IPS-20b (cell line): ENCODE data around the gene MAP3K7CL.

Experiments
- H3K27ac ChIP-seq: one replicate; pipeline ENCODE4 v1.5.1; 2013; ENCODE audit warnings: low read length
- H3K27me3 ChIP-seq: 2 replicates; pipeline ENCODE4 v1.6.1; 2013; ENCODE audit warnings: mild to moderate bottlenecking, low read length, inconsistent platforms; ENCODE audit not compliant: insufficient read depth
- H3K36me3 ChIP-seq: 2 replicates; pipeline ENCODE4 v1.6.1; 2013; ENCODE audit warnings: low read depth, mild to moderate bottlenecking, inconsistent platforms, low read length, moderate library complexity; ENCODE audit not compliant: insufficient read depth
- H3K4me1 ChIP-seq: 2 replicates; pipeline ENCODE4 v1.6.1; 2013; ENCODE audit warnings: mild to moderate bottlenecking, control low read depth, inconsistent platforms, low read length, moderate library complexity; ENCODE audit not compliant: insufficient read depth
- H3K4me3 ChIP-seq: 2 replicates; pipeline ENCODE4 v1.5.1; 2013; ENCODE audit warnings: mild to moderate bottlenecking, low read length, inconsistent platforms
- H3K9ac ChIP-seq: 2 replicates; pipeline ENCODE4 v1.6.1; 2013; ENCODE audit warnings: low read depth, mild to moderate bottlenecking, inconsistent platforms, low read length, moderate library complexity
- H3K9me3 ChIP-seq: 2 replicates; pipeline ENCODE4 v1.6.1; 2013; ENCODE audit warnings: mild to moderate bottlenecking, low read depth, low read length, inconsistent platforms; ENCODE audit not compliant: insufficient read depth

The MAP3K7CL gene

DNA sequence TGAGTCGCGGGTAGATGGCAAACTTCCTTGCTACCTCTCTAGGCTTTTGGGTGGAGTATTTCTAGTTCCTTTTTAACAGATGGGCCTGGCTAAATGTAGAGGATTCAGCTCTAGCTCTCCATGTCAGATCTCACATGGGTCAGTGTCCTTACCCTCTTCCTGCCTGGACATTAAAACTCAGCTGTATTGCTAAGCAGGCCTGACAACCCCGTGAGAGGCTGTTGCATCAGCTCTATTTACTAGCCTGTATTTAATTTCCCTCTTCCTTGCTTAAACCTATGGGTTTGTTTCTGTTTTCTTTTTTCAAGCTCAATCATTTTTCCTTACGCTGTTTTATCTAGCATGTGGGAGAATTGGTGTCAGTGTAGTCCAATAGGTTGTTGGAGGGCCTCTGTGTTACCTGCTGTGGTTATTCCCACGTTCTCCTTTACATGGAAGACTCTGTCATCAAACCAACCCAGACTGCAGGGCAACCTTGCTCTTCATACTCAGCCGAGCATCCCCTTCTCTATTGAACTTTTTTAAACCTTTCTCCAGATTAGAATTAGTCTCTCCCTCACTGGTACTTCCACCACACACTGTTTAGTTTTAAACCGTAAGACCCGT lies 88.8 kb downstream of the MAP3K7CL start:
- Histone ChIP-seq H3K27ac (no peak overlapping the region), H3K9ac (no peak overlapping the region), H3K4me3 (no peak overlapping the region), H3K36me3 (no peaks in the 10 kb centered on the region), H3K4me1 (no peaks in the 10 kb centered on the region), H3K27me3 (no peaks in the 10 kb centered on the region), H3K9me3 (no peaks in the 10 kb centered on the region)

DNA sequence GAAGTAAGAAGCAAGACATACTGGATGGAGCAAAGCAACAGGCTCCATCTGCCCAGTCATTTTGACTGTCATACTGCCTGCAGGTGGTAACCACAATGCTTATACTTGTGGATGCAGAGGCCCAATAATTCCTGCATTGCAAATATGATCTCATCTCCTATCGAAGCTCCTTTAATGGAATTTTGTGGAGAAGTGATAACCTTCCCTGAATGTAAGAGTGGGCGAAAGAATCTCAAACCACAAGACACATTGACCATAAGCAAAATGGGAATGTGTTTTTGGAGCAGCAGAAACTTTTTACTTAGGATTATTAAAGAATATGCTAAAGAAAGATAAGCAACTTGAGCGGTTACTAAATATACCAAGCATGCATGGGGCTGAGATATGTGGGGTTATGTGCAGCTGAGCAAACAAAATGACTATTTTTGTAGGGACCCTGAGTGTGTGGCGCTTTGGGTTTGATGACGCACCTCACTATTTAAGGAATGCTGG lies 90.9 kb downstream of the MAP3K7CL start:
- no peaks in the 10 kb centered on the region for H3K27me3 ChIP-seq
- H3K4me3 ChIP-seq = no peak overlapping the region
- H3K27ac ChIP-seq = no peak overlapping the region
- H3K4me1 ChIP-seq = no peaks in the 10 kb centered on the region
- no peaks in the 10 kb centered on the region for H3K36me3 ChIP-seq
- H3K9me3 ChIP-seq = no peaks in the 10 kb centered on the region
- no peak overlapping the region for H3K9ac ChIP-seq

DNA sequence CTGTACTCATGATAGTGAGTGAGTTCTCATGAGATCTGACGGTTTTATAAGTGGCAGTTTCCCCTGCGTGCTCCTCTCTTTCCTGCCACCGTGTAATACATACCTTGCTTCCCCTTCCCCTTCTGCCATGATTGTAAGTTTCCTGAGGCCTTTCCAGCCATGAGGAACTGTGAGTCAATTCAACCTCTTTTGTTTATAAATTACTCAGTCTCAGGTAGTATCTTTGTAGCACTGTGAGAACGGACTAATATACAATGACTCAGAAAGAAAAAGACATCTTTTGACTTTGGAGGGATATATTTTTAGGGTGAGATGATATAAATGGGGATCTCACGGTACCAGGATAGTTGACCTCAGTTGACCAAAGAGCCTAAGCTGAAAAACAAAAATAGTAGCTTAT lies 93.6 kb downstream of the MAP3K7CL start:
- Histone ChIP-seq H3K9me3 (no peaks in the 10 kb centered on the region), H3K36me3 (no peaks in the 10 kb centered on the region), H3K9ac (no peak overlapping the region)

More for the DNA sequence above, 93.6 kb downstream of the MAP3K7CL start:
- Histone ChIP-seq H3K4me1 (no peaks in the 10 kb centered on the region), H3K27ac (no peak overlapping the region), H3K27me3 (no peaks in the 10 kb centered on the region), H3K4me3 (no peak overlapping the region)
